Fibroblast of mammary gland (primary cell): Measurements from ENCODE around the gene OTOGL.
A peak's percentile ranks its signal among the peaks of the same experiment; 100 is the strongest.

Experiments
- DNase-seq: peaks from one replicate; pipeline ENCODE4 v3.0.0-alpha.2; 2010; ENCODE audit warnings: low read depth
- H3K4me3 ChIP-seq: 2 replicates; pipeline ENCODE4 v1.5.1; 2011; ENCODE audit warnings: low read depth, mild to moderate bottlenecking, low read length, moderate library complexity; ENCODE audit not compliant: control insufficient read depth
- CTCF ChIP-seq: conservative IDR thresholded peaks from 2 replicates; pipeline ENCODE4 v1.5.1; 2011; ENCODE audit warnings: low read depth, low read length, inconsistent platforms; ENCODE audit not compliant: control insufficient read depth, insufficient read depth

Gene OTOGL

GRCh38 chr12:80401191-80401590 is 301.9 kb downstream of the OTOGL start:
- no peak for TF ChIP-seq CTCF
- no peak overlapping the region for H3K4me3 ChIP-seq
- no peak for DNase-seq

- H3K4me3 ChIP-seq: no peak overlapping the region
- no peak for TF ChIP-seq CTCF
- no peak for DNase-seq
Measured at GRCh38 chr12:80404629-80405028, 305.3 kb downstream of the OTOGL start.

DNA sequence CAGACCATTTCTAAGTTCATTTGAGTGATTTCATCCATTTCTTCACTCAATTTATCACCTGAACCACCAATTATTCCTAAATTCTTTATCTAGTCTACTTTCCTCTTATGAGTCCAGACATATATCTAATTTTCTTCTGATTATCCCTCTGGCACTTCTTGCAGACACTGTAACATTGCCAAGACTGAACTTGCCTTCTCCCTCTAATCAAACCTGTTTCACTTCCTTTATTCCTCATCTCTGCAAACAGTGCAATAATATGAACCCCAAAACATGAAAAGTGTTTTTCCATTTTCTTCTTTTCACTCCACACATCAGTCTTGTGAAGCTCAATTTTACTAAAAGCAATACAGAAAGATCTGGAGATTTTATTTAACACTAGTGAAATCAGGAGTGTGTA is 306.9 kb downstream of the OTOGL start:
- H3K4me3 ChIP-seq: no peak overlapping the region
- TF ChIP-seq CTCF: no peak
- no peak for DNase-seq

DNA sequence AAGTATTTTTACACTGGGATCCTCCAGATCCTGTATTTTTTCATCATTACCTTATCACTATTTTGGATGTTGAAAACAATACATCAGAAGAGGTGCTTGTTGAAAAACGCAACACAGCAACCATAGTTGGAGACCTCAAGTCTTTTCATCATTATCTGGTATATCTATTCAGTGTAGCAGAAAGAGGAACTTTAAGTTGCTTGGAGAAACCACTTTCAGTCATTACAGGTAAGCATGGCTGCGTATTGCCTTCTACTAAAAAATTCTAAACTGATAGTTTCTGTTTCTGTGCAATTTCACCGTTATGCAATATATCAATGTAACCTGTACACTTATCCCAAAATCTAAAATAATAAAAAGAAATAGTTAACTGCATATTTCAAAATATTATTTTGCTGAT is 312.4 kb downstream of the OTOGL start:
- no peak overlapping the region for H3K4me3 ChIP-seq
- no peak for DNase-seq
- no peak for TF ChIP-seq CTCF

- DNase-seq: peak; percentile 76
- no peak overlapping the region for H3K4me3 ChIP-seq
- TF ChIP-seq CTCF: peak; percentile 71
Measured at GRCh38 chr12:80412343-80412953, 313.1 kb downstream of the OTOGL start.

DNA sequence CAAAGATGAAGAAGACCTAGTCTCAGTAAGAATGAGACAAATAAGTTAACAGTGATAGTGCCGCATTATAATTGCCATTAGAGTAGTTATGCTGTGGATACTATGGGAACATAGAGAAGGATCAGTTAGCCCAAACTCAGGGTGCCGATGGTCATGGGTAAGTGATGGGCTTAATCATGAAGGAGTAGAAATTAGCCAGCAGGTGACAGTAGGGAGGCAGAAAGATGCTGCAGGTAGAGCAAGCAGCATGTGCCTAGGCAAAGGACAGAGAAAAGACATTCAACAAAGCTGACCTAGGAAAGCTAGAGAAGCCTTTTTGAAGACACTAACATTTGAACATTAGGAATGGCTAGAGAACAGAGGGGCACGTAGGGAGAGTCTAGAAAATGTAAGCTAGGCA is 314.1 kb downstream of the OTOGL start:
- peak; percentile 31 for DNase-seq
- peak; percentile 39 for TF ChIP-seq CTCF

DNA sequence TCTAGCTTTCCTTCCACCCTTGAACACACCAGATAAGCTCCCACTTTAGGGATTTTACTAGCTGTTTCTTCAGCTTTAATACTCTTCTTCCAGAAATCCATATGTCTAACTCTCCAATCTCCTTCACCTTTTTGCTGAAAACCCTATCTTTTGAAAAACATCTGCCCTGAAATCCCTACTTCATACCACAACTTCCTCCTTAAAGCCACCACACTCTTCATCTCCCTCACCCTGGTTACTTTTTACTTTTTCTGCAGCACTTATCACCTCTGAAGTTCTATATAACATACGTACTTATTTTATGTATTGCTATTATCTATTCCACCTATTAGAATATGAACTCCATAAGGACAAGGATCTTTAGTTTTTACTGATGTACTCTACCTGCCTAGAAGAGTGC is 316.1 kb downstream of the OTOGL start:
- no peak for DNase-seq
- no peak overlapping the region for H3K4me3 ChIP-seq
- no peak for TF ChIP-seq CTCF

More for the DNA sequence above, 314.1 kb downstream of the OTOGL start:
- H3K4me3 ChIP-seq: no peak overlapping the region
